Loucy (cell line): ENCODE data around the gene CEBPB.

Experiments
- H2AFZ ChIP-seq: fragments of 200-600 bp; sonication (generic); 2 replicates; pipeline ENCODE4 v1.6.0; 2016; ENCODE audit warnings: antibody characterized with exemption, mild to moderate bottlenecking, low read length, moderate library complexity
- H3F3A ChIP-seq: fragments of 200-600 bp; 2 replicates; pipeline ENCODE4 v1.6.0; 2016; ENCODE audit warnings: antibody characterized with exemption, low read depth, mild to moderate bottlenecking
- H3K27me3 ChIP-seq: fragments of 200-600 bp; sonication (generic); 2 replicates; pipeline ENCODE4 v1.6.1; 2014; ENCODE audit warnings: low read length, mild to moderate bottlenecking; ENCODE audit not compliant: insufficient read depth, poor library complexity, severe bottlenecking
- H3K36me3 ChIP-seq: fragments of 200-600 bp; sonication (generic); 2 replicates; pipeline ENCODE4 v1.6.1; 2016; ENCODE audit warnings: low read length; ENCODE audit not compliant: insufficient read depth
- H3K4me1 ChIP-seq: fragments of 200-600 bp; sonication (generic); 2 replicates; pipeline ENCODE4 v1.5.1; 2014; ENCODE audit warnings: low read length, mild to moderate bottlenecking; ENCODE audit not compliant: insufficient read depth, poor library complexity, severe bottlenecking
- H3K4me2 ChIP-seq: fragments of 200-600 bp; sonication (generic); 2 replicates; pipeline ENCODE4 v1.6.0; 2014; ENCODE audit warnings: antibody characterized with exemption, low read length, low read depth, mild to moderate bottlenecking; ENCODE audit not compliant: poor library complexity, severe bottlenecking
- H3K4me3 ChIP-seq: fragments of 200-600 bp; sonication (generic); 2 replicates; pipeline ENCODE4 v1.5.1; 2014; ENCODE audit warnings: low read length, mild to moderate bottlenecking, mixed read lengths; ENCODE audit not compliant: poor library complexity, severe bottlenecking
- H3K79me2 ChIP-seq: fragments of 200-600 bp; sonication (generic); 2 replicates; pipeline ENCODE4 v1.6.1; 2014; ENCODE audit warnings: low read length; ENCODE audit not compliant: insufficient read depth
- H3K9ac ChIP-seq: fragments of 200-600 bp; sonication (generic); 2 replicates; pipeline ENCODE4 v1.6.0; 2014; ENCODE audit warnings: mild to moderate bottlenecking, low read depth, low read length, moderate library complexity; ENCODE audit not compliant: poor library complexity, severe bottlenecking
- H3K9me2 ChIP-seq: fragments of 200-600 bp; sonication (generic); replicated peaks from 2 replicates; pipeline ENCODE4 v1.6.1; 2016; ENCODE audit warnings: low read depth, low read length, mixed read lengths
- H3K9me3 ChIP-seq: fragments of 200-600 bp; sonication (generic); 2 replicates; pipeline ENCODE4 v1.6.1; 2014; ENCODE audit warnings: mild to moderate bottlenecking, antibody characterized with exemption, low read length, low read depth; ENCODE audit not compliant: insufficient read depth
- H4K20me1 ChIP-seq: fragments of 200-600 bp; sonication (generic); 2 replicates; pipeline ENCODE4 v1.6.0; 2014; ENCODE audit warnings: antibody characterized with exemption, low read length, mild to moderate bottlenecking; ENCODE audit not compliant: insufficient read depth, poor library complexity, severe bottlenecking
- EZH2phosphoT487 ChIP-seq: fragments of 200-600 bp; IDR thresholded peaks from 2 replicates; pipeline ENCODE4 v1.6.1; 2018; ENCODE audit warnings: antibody characterized with exemption, mild to moderate bottlenecking, moderate library complexity, borderline replicate concordance
- TF ChIP-seq, protein P1 (sequence below): fragments of 200-600 bp; sonication (generic); conservative IDR thresholded peaks from 2 replicates; pipeline ENCODE4 v1.5.1; 2014; ENCODE audit warnings: mild to moderate bottlenecking, antibody characterized with exemption, low read length

The CEBPB gene

GRCh38 chr20:50226093-50226974, 35.7 kb downstream of the CEBPB start:
- no peaks in the 10 kb centered on the region for H3F3A ChIP-seq
- no peak overlapping the region for H3K4me3 ChIP-seq
- no peaks in the 10 kb centered on the region for H3K79me2 ChIP-seq
- no peak overlapping the region for H2AFZ ChIP-seq
- no peaks in the 10 kb centered on the region for H3K36me3 ChIP-seq
- H3K4me2 ChIP-seq, result no peak overlapping the region
- H3K9me2 ChIP-seq, result no peaks in the 10 kb centered on the region
- H3K4me1 ChIP-seq, result no peaks in the 10 kb centered on the region
- TF ChIP-seq, protein P1, sequence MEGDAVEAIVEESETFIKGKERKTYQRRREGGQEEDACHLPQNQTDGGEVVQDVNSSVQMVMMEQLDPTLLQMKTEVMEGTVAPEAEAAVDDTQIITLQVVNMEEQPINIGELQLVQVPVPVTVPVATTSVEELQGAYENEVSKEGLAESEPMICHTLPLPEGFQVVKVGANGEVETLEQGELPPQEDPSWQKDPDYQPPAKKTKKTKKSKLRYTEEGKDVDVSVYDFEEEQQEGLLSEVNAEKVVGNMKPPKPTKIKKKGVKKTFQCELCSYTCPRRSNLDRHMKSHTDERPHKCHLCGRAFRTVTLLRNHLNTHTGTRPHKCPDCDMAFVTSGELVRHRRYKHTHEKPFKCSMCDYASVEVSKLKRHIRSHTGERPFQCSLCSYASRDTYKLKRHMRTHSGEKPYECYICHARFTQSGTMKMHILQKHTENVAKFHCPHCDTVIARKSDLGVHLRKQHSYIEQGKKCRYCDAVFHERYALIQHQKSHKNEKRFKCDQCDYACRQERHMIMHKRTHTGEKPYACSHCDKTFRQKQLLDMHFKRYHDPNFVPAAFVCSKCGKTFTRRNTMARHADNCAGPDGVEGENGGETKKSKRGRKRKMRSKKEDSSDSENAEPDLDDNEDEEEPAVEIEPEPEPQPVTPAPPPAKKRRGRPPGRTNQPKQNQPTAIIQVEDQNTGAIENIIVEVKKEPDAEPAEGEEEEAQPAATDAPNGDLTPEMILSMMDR, result no peak
- no peak for TF ChIP-seq EZH2phosphoT487
- no peaks in the 10 kb centered on the region for H4K20me1 ChIP-seq
- no peaks in the 10 kb centered on the region for H3K27me3 ChIP-seq
- H3K9ac ChIP-seq, result no peak overlapping the region
- H3K9me3 ChIP-seq, result no peaks in the 10 kb centered on the region

DNA sequence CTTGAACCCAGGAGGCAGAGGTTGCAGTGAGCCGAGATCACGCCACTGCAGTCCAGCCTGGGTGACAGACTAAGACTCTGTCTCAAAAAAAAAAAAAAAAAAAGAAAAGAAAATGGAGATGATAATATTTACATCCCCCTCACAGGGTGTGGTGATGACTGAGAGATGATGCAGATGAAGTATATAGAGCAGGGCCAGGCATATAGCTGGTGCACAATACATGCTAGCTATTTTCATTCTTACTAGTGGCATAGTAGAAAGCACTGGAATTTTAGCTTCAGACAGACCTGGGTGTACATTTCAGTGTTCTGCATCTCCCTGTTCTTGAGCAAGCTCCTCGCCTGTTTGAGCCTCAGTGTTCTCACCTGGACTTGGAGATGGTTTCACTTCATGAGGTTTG, 36.9 kb downstream of the CEBPB start:
- Histone ChIP-seq H3K9me3 (no peaks in the 10 kb centered on the region), H3F3A (no peaks in the 10 kb centered on the region), H3K79me2 (no peaks in the 10 kb centered on the region), H3K4me2 (no peak overlapping the region), H4K20me1 (no peaks in the 10 kb centered on the region), H3K9me2 (no peaks in the 10 kb centered on the region), H3K4me3 (no peak overlapping the region), H3K4me1 (no peaks in the 10 kb centered on the region), H2AFZ (no peak overlapping the region), H3K27me3 (no peaks in the 10 kb centered on the region), H3K9ac (no peak overlapping the region), H3K36me3 (no peaks in the 10 kb centered on the region)
- TF ChIP-seq, protein P1, result no peak
- TF ChIP-seq EZH2phosphoT487, result no peak

GRCh38 chr20:50229156-50229607, 38.6 kb downstream of the CEBPB start:
- Histone ChIP-seq H3K9ac (no peak overlapping the region), H3K9me2 (no peaks in the 10 kb centered on the region), H3K36me3 (no peaks in the 10 kb centered on the region), H4K20me1 (no peaks in the 10 kb centered on the region), H3K4me3 (no peak overlapping the region), H2AFZ (no peak overlapping the region), H3K4me1 (no peaks in the 10 kb centered on the region), H3F3A (no peaks in the 10 kb centered on the region), H3K4me2 (no peak overlapping the region), H3K27me3 (no peaks in the 10 kb centered on the region), H3K9me3 (no peaks in the 10 kb centered on the region), H3K79me2 (no peaks in the 10 kb centered on the region)
- TF ChIP-seq EZH2phosphoT487, result no peak
- TF ChIP-seq, protein P1, result no peak
